Left lung (tissue), 10 donors: ENCODE results near the gene GHDC. TPM values are rescaled to one million over a fixed set of nuclear protein-coding genes. Genes with fewer than 3 reads are reported as not detected.

Experiments
- ATAC-seq: fragments of 200-7000 bp; cut with Tn5 transposase; one replicate; pipeline ENCODE4 v1.9.1; 2020; ENCODE audit warnings: moderate library complexity
- DNase-seq, 4 donors: peaks; one replicate each; pipeline ENCODE4 v3.0.0-alpha.2; 2013 to 2020
- H3K27ac ChIP-seq, 2 donors: fragments of 200-600 bp; sonication (generic) in 1 of 2; one replicate each; pipeline versions ENCODE4 v1.5.0 to v1.8.0; 2020 to 2021
- H3K27me3 ChIP-seq, 2 donors: fragments of 200-600 bp; sonication (generic) in 1 of 2; one replicate each; pipeline versions ENCODE4 v1.5.0 to v1.8.0; 2020 to 2021
- H3K36me3 ChIP-seq, 2 donors: fragments of 200-600 bp; sonication (generic) in 1 of 2; one replicate each; pipeline versions ENCODE4 v1.5.0 to v1.8.0; 2020 to 2021
- H3K4me1 ChIP-seq, 2 donors: fragments of 200-600 bp; one replicate each; pipeline ENCODE4 v1.8.0; 2021
- H3K4me3 ChIP-seq, 2 donors: fragments of 200-600 bp; sonication (generic) in 1 of 2; one replicate each; pipeline versions ENCODE4 v1.5.0 to v1.8.0; 2020 to 2021; ENCODE audit warnings: mild to moderate bottlenecking in 1 of 2
- H3K9me3 ChIP-seq, 2 donors: fragments of 200-600 bp; sonication (generic) in 1 of 2; one replicate each; pipeline versions ENCODE4 v1.5.0 to v1.8.0; 2020 to 2021
- intact Hi-C, 2 donors: fragments of 100-400 bp; cut with DNase I; formaldehyde crosslinking; loops; one replicate each; pipeline versions ENCODE4 v1.11.2 to v1.14.2; 2022
- polyA plus RNA-seq, 6 donors: library from polyadenylated mRNA; unstranded; fragments of 120-200 nt; gene quantifications; one replicate each; pipeline ENCODE4 v1.2.1, GENCODE V29; 2013; ENCODE audit not compliant: insufficient read length in 6 of 6
- total RNA-seq, 2 donors: library from RNA; stranded (reverse); fragmentation: NEBNext Ultra II Directional; extraction: Animal tissue kit (Norgen Biotek cat#: 25700); gene quantifications; one replicate each; pipeline ENCODE4 v1.2.1, GENCODE V29; 2021
- TF ChIP-seq, protein P1 (sequence below), 2 donors: fragments of 200-600 bp; sonication (generic) in 1 of 2; IDR thresholded peaks; one replicate each; pipeline versions ENCODE4 v1.5.0 to v1.8.0; 2021; ENCODE audit warnings: antibody characterized with exemption in 2 of 2
- donor health status: DM: no; HTN: yes; CAD: no.
- donor health status: DM: no; HTN: no; CAD: no.

GHDC gene
- total and polyA plus RNA-seq, 8 donors: 16.0 to 25.8 (median 18.8) TPM

- H3K27ac ChIP-seq: no peak overlapping the region
- TF ChIP-seq, protein P1, sequence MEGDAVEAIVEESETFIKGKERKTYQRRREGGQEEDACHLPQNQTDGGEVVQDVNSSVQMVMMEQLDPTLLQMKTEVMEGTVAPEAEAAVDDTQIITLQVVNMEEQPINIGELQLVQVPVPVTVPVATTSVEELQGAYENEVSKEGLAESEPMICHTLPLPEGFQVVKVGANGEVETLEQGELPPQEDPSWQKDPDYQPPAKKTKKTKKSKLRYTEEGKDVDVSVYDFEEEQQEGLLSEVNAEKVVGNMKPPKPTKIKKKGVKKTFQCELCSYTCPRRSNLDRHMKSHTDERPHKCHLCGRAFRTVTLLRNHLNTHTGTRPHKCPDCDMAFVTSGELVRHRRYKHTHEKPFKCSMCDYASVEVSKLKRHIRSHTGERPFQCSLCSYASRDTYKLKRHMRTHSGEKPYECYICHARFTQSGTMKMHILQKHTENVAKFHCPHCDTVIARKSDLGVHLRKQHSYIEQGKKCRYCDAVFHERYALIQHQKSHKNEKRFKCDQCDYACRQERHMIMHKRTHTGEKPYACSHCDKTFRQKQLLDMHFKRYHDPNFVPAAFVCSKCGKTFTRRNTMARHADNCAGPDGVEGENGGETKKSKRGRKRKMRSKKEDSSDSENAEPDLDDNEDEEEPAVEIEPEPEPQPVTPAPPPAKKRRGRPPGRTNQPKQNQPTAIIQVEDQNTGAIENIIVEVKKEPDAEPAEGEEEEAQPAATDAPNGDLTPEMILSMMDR (IDR thresholded peaks at IDR 0.05): no peak
- DNase-seq: no peak
- intact Hi-C loops: no loop called here
- no peak for ATAC-seq
- H3K4me1 ChIP-seq: peaks cover 0 to 21% of the 10 kb centered on the region in 2 donors
- no peaks in the 10 kb centered on the region for H3K9me3 ChIP-seq
- H3K4me3 ChIP-seq: no peak overlapping the region
- H3K36me3 ChIP-seq: no peaks in the 10 kb centered on the region
- H3K27me3 ChIP-seq: no peaks in the 10 kb centered on the region
These were observed 33.8 kb downstream of the GHDC start for GRCh38 chr17:42160531-42160910.

DNA sequence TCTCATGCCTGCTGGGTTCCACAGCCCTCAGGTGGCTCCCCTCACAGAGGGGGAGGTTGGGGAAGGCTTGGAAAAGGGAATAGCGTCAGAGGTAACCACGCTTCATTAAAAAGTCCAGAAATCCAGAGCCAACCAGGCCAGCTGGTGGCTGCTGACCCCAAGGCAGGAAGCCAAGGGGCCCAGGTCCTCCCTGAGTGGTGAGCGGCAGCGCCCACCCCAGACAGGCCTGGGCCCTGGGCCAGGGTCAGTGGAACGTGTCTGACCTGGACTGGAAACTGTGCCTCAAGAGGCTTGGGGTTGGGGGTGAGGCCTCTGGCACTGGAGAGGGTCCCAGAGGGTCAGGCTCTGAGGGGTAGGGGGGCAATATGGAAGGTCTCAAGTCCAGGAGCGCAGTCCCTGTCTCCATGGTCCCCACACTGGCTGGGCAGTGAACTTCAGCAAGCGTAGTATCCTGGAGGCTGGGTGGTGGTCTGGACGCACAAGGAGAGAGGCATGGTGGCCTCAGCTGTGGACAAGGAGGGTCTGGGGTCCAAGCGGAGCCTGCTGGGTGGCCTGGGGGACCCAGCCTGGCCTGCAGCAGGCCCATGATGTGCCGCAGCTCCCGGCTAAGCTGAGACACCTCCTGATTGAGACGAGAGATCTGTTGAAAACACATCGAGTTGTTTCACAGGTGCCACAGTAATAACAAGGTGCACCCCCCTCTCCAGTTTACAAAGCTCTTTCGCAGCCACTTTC, 34.3 kb downstream of the GHDC start:
- DNase-seq (no peak), ATAC-seq (no peak)
- intact Hi-C loops: no loop called here
- Histone ChIP-seq H3K36me3 (no peaks in the 10 kb centered on the region), H3K27me3 (no peaks in the 10 kb centered on the region), H3K4me1 (peaks cover 0 to 25% of the 10 kb centered on the region in 2 donors), H3K27ac (no peak overlapping the region), H3K4me3 (no peak overlapping the region), H3K9me3 (no peaks in the 10 kb centered on the region)
- TF ChIP-seq, protein P1 (IDR thresholded peaks at IDR 0.05): no peak

- TF ChIP-seq, protein P1 (IDR thresholded peaks at IDR 0.05): no peak
- peak overlapping the region in 1 of 2 donors; percentile 90 for H3K27ac ChIP-seq
- peaks cover 9 to 40% of the 10 kb centered on the region in 2 donors for H3K4me1 ChIP-seq
- intact Hi-C loops: no loop called here
- H3K9me3 ChIP-seq: no peaks in the 10 kb centered on the region
- peak overlapping the region; percentile 91 to 99 for H3K4me3 ChIP-seq
- DNase-seq: no peak
- H3K36me3 ChIP-seq: peaks cover 0 to 12% of the 10 kb centered on the region in 2 donors
- no peak for ATAC-seq
- no peaks in the 10 kb centered on the region for H3K27me3 ChIP-seq
These were observed 38.7 kb downstream of the GHDC start for GRCh38 chr17:42155614-42156045.

- TF ChIP-seq, protein P1 (IDR thresholded peaks at IDR 0.05): no peak
- intact Hi-C loops: no loop called here
- Histone ChIP-seq H3K27ac (peak overlapping the region; percentile 50 to 90), H3K4me1 (peaks cover 9 to 53% of the 10 kb centered on the region in 2 donors), H3K27me3 (no peaks in the 10 kb centered on the region), H3K4me3 (peak overlapping the region; percentile 91 to 99), H3K36me3 (peaks cover 0 to 27% of the 10 kb centered on the region in 2 donors), H3K9me3 (no peaks in the 10 kb centered on the region)
- ATAC-seq (no peak), DNase-seq (no peak)
These were observed 40.2 kb downstream of the GHDC start for GRCh38 chr17:42153919-42154742.
